HEK293T (cell line): ENCODE measurements around the gene GNLY.

Experiments
- BHLHE40 ChIP-seq: fragments of 450-650 bp; IDR thresholded peaks from 2 replicates; pipeline ENCODE4 v1.6.1; 2016; ENCODE audit warnings: mild to moderate bottlenecking, moderate library complexity, borderline replicate concordance
- FOXA1 ChIP-seq: fragments of 450-650 bp; IDR thresholded peaks from 2 replicates; pipeline ENCODE4 v1.6.1; 2016; ENCODE audit warnings: mild to moderate bottlenecking
- FOXK2 ChIP-seq: fragments of 450-650 bp; IDR thresholded peaks from 2 replicates; pipeline ENCODE4 v1.6.1; 2016; ENCODE audit warnings: mild to moderate bottlenecking
- SP1 ChIP-seq: fragments of 450-650 bp; IDR thresholded peaks from 2 replicates; pipeline ENCODE4 v1.6.1; 2017
- SUZ12 ChIP-seq: fragments of 450-650 bp; IDR thresholded peaks from 2 replicates; pipeline ENCODE4 v1.6.1; 2016; ENCODE audit warnings: mild to moderate bottlenecking
- ZNF384 ChIP-seq: fragments of 450-650 bp; IDR thresholded peaks from 2 replicates; pipeline ENCODE4 v1.6.1; 2016

GRCh38 chr2:85682378-85682777 is 11.8 kb upstream of the GNLY start:
- TF ChIP-seq FOXK2 (no peak), FOXA1 (no peak), SUZ12 (no peak), SP1 (no peak), ZNF384 (no peak), BHLHE40 (no peak)
